Measurements from ENCODE around the gene FCN3. TPM values are rescaled to one million over a fixed set of nuclear protein-coding genes. Genes with fewer than 3 reads are reported as not detected.

The FCN3 gene
- total and polyA plus RNA-seq, 9 of the 15 experiments (the other 6 are each of a cell fraction or from before 2014, with no cell fraction given) = 0.49 TPM; not detected in 8

- no peak for FAIRE-seq
- BruUV-seq (replicated peaks) = no TSS peak
- no peak overlapping the region for H3K4me3 ChIP-seq
- in situ Hi-C loops (cut with MboI) (no loop called here), intact Hi-C loops (cut with micrococcal nuclease) (loop anchor here (5.0 kb wide), 2 partner anchors 75 to 190 kb away; partner anchors contain the start of gene WASF2)
- peaks cover 22% of the 10 kb centered on the region for H3K79me2 ChIP-seq (ENCODE audit: control insufficient read depth, insufficient read depth, low read length)
- no peak overlapping the region for H3K9ac ChIP-seq (ENCODE audit: insufficient read depth in 1 of 2, low read depth in 2 of 2, low read length in 2 of 2)
- TF ChIP-seq NR2C2 (CRISPR knock-in tag; IDR thresholded peaks at IDR 0.05) = no peak
- TF ChIP-seq NR2C2 (tag; IDR thresholded peaks at IDR 0.05) = no peak
- no peak for TF ChIP-seq DACH1 (IDR thresholded peaks at IDR 0.05; ENCODE audit: partially characterized antibody)
- TF ChIP-seq EP400 (IDR thresholded peaks at IDR 0.05) = no peak
- TF ChIP-seq CBX1 (IDR thresholded peaks at IDR 0.05; ENCODE audit: low read depth) = no peak
- no peak for TF ChIP-seq ZNF165 (CRISPR knock-in tag; IDR thresholded peaks at IDR 0.05; ENCODE audit: borderline replicate concordance)
- TF ChIP-seq ZNF764 (CRISPR knock-in tag; IDR thresholded peaks at IDR 0.05; ENCODE audit: low read depth) = no peak
- no peak for TF ChIP-seq THRB (CRISPR knock-in tag; conservative IDR thresholded peaks at IDR 0.05)
- TF ChIP-seq ZNF280A (IDR thresholded peaks at IDR 0.05; ENCODE audit: low read depth, partially characterized antibody) = no peak
- no peak for TF ChIP-seq ZKSCAN3 (CRISPR knock-in tag; IDR thresholded peaks at IDR 0.05)
- TF ChIP-seq GTF2A2 (tag; IDR thresholded peaks at IDR 0.05) = no peak
- no peak for TF ChIP-seq CHD4 (IDR thresholded peaks at IDR 0.05; ENCODE audit: insufficient read depth, insufficient replicate concordance, low read depth, low read length, poor library complexity, severe bottlenecking)
- peaks cover 3% of the 10 kb centered on the region for H3K9me1 ChIP-seq (ENCODE audit: control insufficient read depth, insufficient read depth, low read length)
- H3K27ac ChIP-seq (ENCODE audit: extremely low read depth, low read depth, low read length) = peak overlapping the region; percentile 25; the same call in 1 of the 3 replicates
- 90% methylated on average over 3 of the region's 3 CpGs for WGBS (ENCODE audit: insufficient coverage, low coverage, missing lambda C conversion rate)
- no peaks in the 10 kb centered on the region for H3K27me3 ChIP-seq (ENCODE audit: control insufficient read depth in 2 of 2, insufficient read depth in 2 of 2, low read length in 2 of 2)
- no peaks in the 10 kb centered on the region for H3K9me3 ChIP-seq (replicated peaks; ENCODE audit: control insufficient read depth, insufficient read depth, low read depth, low read length)
- H3K4me2 ChIP-seq (ENCODE audit: insufficient read depth, low read length) = no peak overlapping the region
- ATAC-seq = no peak
- H4K20me1 ChIP-seq (replicated peaks; ENCODE audit: control insufficient read depth, insufficient read depth, low read length) = no peaks in the 10 kb centered on the region
- ChIA-PET POLR2A (interaction anchor here (1.2 kb wide), 1 partner anchor 15 kb away, joined by 3 read pairs; no protein-coding TSS in a partner anchor), CTCF (ENCODE audit: low intra/inter-chr PET ratio) (interaction anchor here (2.4 kb wide), 1 partner anchor 188 kb away, joined by 21 read pairs; no protein-coding TSS in a partner anchor)
- H2AFZ ChIP-seq (ENCODE audit: low read depth, low read length) = no peak overlapping the region
- H3K4me1 ChIP-seq (replicated peaks in 1 of 2; ENCODE audit: control insufficient read depth in 2 of 2, insufficient read depth in 2 of 2, low read length in 2 of 2) = no peaks in the 10 kb centered on the region; a peak in 1 of 5 replicates
- no peak for DNase-seq (ENCODE audit: extremely low read depth in 1 of 4, low spot score in 3 of 4)
- peaks cover 79% of the 10 kb centered on the region for H3K36me3 ChIP-seq (ENCODE audit: control insufficient read depth, insufficient read depth, low read length)
These were observed 43.1 kb upstream of the FCN3 start for GRCh38 chr1:27417713-27418112.
